Left kidney (tissue), 2 donors: ENCODE results near the gene CHRNA4. TPM values are rescaled to one million over a fixed set of nuclear protein-coding genes. Genes with fewer than 3 reads are reported as not detected.
A peak's percentile ranks its signal among the peaks of the same experiment; 100 is the strongest.
"Not testable (repeated sequence)": the region's sequence is repeated elsewhere in the genome, so short reads cannot be mapped to it uniquely, and the experiment has no call there.

Experiments used
- DNase-seq: peaks from one replicate; pipeline ENCODE4 v3.0.0-alpha.2; 2013
- polyA plus RNA-seq: library from polyadenylated mRNA; unstranded; fragments of 120-200 nt; gene quantifications from one replicate; pipeline ENCODE4 v1.2.1, GENCODE V29; 2013; ENCODE audit not compliant: insufficient read length

CHRNA4 gene
- polyA plus RNA-seq, 1 donor: 13.3 TPM

DNA sequence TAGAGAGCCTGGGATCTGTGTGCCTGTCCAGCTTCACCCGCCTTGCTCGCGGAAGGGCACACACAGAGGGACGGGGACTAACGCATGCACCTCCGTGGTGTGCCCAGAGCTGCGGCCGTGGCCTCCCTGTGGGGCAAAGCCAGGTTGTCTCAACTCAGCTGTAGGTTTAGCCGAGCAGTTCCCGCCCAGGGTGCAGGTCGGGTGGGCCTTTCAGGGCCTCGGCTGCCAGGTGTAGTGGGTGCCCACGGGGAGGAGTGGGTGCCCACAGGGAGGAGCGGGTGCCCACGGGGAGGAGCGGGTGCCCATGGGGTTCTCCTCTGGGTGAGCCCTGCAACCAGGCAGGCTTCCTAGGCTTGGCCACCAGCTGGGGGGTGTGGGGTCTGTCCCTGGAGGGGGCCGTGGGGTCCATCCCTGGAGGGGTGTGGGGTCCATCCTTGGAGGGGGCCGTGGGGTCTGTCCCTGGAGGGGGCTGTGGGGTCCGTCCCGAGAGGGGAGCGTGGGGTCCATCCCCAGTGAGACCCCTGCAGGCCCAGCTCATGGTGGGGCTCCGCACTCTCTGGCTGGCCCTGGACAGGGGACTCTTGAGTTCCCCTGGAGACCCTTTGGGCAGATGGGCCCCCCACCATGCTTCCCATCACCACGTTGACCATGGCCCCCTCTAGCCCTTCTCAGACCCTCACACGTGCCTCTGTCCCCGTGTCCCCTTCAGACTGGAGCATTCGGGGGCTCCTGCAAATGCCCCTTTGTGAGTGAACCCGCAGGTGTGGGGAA is 37.8 kb upstream of the CHRNA4 start:
- no peak for DNase-seq

DNA sequence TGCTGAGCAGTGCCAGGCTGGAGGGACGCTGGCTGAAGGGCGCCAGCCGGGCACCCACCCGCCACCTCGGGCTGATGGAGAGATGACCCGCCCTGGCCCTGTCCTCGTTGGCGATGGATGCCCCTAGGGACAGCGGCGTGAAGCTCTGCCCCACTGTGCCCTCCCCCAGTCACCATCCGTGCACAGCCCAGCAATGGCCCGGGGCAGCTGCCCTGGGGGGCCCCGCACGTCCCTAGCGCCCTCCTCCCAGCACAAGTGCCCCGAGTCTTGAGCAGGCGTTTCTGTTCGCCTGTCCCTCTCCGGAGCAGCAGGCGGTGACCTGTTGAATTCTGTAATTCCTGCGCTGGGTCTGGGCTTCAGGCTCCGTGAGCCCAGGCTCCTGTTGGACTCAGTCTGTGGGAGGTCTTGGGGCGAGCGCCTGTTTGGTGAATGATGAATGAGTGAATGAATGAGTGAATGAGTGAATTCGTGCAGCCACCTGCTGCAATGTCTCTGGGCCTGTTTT is 36.8 kb upstream of the CHRNA4 start:
- DNase-seq: no peak

DNA sequence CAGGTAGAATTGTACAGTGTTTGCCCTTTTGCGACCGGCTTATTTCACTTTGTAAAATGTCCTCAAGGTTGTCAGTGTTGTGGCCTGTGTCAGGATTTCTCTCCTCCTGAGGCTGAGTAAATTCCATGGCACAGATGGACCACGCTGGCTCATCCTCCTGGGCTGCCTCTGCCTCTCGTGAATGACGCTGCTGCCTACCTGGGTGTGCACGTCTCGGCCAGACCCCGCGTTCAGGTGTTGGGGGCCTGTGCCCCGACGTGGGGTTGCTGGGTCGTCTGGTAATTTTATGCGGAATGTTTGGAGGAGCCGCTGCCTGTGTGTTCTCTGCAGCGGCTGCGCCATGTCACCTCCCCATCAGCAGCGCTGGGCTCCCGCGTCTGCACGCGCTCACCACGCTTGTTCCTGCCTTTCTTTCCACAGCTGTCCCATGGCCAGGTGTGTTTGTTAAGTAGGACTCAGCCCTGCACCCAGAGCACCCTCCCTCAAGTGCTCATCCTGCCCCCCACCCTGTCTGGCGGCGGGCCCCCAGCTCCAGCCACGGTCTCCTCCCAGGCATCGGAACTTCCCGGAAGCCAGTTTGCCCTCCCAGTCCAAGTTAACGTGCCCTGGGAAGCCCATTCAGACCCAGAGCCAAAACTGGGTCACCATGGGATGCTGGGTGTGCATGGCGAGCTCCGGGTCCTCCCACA is 36.1 kb upstream of the CHRNA4 start:
- no peak for DNase-seq

DNA sequence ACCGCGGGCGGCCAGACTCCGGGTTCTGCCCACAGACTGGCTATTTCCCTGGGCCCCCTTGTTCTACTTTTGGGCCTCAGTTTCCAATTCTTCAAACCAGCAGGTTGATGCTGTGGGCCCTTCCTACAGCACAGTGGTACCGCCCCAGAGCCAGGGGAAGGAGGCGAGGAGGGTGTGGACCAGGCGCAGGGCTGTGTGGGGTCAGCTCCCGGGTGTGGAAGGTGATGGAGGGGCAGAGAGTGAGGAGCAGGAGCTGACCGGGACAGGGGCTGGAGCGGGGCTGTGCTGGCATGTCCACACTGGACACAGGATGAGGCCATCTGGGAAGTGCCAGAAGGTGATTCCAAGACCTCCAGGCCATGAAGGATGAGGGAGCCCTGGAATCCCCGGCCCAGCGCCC is 35.2 kb upstream of the CHRNA4 start:
- no peak for DNase-seq

DNA sequence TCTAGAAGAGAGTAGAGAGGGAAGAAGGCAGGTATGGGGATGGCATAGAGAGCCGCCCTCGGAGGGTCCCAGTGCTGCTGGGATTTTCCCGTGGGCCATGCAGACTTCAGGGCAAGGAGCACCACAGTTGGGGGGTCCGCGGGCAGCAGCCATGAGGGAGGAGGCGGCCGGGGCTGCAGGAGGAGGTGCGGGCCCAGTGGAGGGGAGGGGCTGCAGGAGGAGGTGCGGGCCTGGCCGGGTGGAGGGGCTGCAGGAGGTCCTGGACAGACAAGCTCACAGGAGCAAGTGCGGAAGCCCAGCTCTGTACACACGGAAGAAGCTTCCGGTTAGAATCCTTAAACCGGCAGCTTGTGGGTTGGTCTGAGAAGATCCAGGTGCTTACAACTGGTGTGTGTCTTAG is 34.6 kb upstream of the CHRNA4 start:
- no peak for DNase-seq

DNA sequence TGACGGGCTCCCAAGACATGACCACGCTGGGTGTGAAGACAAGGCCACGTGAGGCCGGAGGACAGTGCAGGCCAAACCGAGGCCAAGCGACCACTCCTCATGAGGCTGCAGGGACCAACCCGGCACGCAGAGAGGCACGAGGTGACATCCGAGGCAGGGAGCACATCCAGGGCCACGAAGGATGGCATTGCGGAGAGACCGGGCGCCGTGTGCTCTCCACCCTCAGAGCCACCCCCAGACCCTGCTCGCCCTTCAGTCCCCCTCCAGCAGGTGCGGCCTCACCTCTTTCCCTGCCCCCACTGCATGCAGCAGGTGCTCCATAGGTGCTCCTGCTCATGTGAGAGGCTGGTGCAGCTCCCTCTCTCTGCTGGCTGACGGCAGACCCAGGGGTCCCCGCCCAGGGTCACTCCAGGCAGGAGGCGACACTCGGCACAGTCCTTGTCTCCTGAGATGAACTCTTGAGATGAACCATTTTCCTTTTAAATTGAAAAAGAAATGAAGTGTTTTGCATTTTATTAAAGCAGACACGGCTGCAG is 33.8 kb upstream of the CHRNA4 start:
- no peak for DNase-seq

DNA sequence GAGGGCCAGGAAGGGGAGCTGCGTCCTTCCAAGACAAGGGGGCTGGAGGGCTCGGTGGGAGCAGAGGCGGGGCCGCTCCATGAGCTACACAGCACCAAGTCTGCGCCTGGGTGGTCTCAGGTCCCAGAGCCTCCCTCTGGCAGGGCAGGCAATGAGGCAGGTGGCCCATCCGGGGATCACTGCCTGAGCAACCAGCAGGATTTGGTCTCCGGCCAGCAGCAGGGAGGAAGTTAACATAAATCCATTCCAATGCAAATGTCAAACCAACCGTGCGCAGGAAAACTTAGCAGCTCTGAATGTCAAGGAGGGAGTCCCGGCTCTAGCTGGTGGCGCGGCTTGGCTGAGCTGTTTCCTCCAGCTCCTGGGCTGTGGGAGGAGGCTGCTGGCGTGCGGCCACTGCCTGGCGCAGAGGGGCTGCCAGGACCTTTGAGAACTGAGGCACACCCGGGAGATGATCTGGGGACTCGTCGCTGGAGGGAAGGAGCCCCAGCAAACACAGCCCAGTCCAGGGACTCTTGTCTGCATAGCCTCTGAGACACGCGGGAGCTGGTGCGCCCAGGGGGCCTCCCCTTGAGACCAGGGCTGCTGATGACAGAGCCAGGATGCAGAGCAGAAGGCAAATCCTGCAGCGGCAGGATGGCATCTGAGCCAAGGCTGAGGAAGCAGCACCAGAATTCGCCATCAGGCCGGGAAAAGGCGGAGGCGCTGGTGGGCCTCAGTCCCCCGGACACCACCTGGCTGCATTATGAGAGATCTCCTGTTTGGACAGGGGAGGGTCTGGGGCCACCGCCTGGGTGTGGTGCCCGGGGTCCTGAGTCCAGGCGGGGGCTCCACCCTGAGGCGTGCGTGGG is 33.1 kb upstream of the CHRNA4 start:
- peak; percentile 83 for DNase-seq

DNA sequence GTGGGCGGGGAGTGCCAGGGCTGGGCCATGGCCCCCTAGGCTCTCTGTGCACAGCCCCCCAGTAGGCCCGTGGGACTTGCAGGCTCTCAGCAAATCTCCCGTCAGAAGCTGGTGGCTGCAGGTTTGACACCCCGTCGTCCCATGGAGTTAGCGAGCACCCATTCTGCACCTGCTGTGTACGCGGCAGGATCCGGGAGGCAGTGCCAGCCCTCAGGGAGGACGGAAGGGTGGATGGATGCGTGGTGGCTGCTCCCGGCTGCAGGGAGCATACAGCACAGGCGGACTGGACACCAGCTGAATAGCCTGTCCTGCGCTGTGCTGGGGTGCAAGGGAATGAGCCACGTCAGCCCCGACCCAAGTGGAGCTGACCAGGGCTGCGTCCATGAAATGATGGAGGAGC is 32.4 kb upstream of the CHRNA4 start:
- DNase-seq: no peak

DNA sequence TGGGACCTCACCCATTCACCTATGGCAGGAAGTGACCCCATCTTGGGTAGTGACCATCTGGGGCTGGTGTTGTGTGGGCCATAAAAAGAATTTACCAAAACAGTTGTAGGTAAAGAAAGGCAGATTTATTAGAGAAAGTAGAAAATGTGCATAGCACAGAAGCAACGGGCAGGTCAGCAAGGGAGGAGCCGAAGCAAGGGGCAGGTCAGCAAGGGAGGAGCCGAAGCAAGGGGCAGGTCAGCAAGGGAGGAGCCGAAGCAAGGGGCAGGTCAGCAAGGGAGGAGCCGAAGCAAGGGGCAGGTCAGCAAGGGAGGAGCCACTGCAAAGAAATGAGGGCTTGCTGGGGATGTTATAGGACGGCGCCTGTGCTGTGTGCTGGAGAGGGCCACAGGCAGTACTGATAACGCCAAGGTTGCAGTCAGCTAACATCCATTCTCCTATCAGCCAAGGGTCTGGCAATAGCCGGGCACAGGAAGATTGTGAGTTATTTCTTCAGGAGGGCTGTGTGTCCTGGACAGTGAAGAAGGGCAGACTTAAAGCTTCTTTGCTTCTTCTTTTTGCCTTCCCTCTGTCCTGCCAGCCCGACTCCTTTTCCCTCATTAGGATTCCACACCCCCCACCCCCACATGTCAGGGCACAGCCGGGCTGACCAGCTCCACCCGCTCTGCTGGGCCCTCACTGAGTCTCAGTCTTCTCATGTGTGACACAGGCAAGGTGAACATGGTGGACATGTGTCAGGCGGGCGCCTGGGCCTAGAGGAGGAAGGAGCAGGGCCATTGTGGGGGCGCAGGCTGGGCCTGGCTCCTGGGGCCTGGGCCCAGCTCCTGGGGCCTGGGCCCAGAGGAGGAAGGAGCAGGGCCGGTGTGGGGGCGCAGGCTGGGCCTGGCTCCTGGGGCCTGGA is 31.6 kb upstream of the CHRNA4 start:
- no peak for DNase-seq

DNA sequence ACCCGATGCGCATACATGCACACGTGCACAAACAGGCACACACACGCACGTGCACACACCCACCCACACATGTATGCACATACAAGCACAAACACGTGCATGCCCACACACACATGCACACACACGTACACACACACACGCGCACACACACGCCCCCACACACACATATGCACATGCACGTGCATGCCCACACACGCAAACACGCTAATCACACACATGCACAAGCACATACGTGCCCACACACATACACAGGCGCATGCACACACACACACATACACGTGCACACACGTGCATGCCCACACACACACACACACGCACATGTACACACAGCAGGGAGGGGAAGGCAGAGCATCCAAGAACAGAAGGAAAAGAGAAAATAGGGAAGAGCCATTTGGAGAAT is 26.8 kb upstream of the CHRNA4 start:
- DNase-seq: no peak

DNA sequence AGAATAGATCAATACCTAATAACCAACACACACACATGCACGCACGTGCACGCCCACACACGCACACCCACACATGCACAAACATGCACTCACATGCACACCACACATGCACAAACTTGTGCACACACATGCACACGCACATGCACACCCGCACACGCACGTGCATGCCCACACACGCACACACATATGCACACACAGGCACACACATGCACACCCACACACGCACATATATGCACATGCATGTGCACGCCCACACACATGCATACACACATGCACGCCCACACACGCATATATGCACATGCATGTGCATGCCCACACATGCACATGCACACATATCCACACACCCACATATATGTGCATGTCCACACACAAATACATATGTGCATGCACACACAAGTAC is 26.2 kb upstream of the CHRNA4 start:
- no peak for DNase-seq

DNA sequence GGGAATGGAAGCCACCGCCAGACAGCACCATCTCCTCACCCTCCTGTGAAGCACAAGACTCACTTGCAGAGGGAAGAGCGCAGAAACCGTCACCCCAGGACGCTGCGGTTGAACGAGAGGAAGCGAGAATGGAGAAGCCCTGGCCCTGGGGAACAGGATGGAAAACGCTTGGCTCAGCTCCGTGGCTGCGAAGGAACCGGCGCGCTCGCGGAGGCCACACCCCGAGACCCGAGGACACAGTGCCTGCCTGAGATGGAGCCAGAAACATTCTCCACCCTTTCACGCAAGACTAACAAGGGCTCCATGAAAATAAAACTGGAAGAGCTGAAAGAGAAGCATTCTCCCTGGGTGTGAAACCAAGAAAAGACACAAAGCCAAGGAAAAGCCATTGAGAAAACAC is 25.3 kb upstream of the CHRNA4 start:
- DNase-seq: no peak

DNA sequence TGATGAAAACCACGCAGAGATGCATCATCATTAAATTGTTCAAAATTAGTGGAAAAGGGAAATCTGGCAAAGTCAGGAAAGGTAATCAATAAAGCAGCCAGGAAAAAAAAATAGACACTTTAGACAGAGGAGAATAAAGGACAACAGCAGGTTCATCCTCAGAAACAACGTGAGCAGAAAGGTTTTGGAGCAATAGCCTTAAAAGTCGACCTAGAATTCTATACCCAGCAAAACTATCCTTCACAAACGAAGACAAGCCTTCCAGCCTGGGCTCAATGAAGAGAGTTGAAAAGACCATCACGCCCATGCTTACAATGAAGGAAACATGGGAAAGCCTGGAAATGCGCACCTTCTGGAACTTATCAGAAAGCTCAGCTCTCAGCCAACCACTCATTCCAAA is 24.7 kb upstream of the CHRNA4 start:
- DNase-seq: no peak

DNA sequence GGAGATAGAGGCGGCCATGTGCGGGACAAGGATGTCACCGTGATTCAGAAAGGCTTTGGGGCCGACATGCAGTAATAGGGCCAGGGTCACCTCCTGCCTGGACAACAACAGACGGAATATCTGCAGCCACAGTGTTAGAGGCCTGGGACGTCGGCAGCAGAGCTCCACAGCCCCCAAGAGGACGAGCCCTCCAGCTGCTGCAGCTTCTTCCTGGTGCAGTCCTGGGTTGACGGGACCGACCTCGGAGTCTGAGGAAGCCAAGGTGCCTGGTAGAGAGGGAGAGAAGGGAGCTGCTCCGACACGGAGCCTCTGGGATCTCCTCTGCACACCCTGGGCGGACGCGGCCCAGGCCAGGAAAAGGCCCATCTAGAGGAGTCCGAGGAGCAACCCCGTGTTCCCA is 23.2 kb upstream of the CHRNA4 start:
- no peak for DNase-seq

DNA sequence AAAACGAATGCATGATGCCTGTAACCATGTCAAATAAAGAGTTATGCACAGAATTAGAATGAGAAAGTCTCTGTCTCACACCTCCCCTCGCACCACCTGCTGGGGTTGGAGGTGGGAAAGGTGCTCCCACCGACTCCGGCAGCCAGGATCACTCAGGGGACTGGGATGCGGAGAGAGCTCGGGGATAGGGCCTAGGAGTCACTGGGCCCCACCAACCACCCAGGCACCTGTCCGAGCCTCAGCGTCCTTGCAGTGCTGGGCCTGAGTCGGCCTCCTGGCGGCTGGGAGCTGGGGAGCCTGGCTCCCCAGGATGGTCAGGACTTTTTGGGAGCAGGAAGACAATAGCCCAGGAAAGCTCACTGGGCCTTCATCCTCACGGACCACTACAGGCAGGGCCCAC is 22.4 kb upstream of the CHRNA4 start:
- no peak for DNase-seq

DNA sequence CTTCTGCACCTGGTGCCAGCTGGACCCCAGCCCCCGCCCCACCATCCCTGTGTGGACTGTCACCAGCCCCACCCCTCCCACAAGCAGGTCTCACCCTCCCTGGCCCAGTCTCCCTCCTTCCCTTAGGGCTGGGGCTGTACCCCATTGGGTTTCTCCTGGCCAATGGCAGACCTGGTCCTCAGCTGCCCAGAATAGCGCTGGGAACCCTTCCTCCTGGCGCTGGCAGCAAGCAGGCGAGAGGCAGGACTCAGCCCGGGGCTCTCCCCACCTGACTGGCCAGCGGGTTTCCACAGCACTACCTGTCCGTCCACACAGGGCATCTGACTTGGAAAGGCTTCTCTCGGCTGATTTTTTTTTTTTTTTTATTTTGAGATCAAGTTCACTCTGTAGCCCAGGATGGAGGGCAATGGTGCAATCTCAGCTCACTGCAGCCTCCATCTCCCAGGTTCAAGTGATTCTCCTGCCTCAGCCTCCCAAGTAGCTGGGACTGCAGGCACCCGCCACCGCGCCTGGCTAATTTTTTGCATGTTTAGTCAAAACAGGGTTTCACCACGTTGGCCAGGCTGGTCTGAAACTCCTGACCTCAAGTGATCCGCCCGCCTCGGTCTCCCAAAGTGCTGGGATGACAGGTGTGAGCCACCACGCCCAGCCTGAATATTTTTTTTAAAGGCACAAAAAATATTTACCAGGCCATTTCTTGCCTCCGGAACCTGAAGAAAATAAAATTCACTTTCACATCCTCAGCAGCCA is 21.6 kb upstream of the CHRNA4 start:
- DNase-seq: no peak

DNA sequence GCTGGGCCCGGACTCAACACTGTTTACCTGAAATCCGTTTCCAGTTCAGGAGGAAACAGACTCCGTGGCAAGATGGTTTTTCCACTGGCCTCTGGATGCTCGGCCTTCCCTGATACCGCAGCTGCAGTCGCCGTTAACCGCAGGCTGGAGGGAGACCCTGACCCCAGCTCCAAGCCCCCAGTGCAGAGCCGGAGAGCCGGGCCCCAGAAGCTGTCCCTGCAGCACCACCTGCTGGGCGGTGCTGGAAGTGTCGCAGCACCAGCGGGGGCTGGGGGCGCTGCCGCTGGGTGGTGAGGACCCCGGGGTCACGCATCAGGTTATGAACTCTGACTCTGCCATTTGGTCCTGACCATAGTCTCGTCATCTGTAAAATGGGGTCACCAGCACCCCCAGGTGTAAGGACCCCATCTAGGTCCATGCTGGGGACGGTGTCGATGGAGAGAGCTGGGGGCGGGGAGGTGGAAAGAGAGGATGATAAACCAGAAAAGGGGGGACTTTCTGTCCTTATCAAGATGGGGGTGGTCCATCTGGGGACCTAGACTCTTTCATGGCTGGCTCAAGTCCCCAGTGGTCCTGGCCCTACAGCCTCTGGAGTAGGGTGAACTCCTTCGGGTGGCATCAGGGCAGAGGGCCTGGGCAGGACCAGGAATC is 20.8 kb upstream of the CHRNA4 start:
- no peak for DNase-seq

DNA sequence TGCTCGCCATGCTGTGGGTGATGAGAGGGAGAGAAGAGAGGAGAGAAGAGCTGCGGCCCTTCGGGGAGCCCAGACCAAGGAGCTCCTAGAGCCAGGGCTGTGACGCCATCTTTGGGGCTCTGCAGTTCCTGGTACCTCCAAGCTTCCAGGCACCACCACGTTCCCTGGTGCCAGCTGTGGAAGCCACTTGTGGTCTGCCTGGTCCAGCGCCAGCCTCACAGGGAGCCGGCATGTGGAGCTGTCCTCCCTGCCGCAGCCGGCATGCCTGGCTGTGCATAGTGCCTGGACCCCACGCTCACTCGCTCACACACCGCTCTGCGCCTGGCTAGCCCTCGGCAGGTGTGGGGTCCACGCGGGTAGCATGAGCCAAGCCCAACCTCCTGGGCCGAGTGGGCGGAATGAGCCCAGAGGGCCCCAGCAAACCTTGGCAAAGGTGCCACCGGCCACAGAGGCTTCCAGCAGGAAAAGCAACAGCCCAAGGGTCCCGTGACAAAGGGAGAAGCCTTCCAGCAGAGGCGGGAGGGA is 19.3 kb upstream of the CHRNA4 start:
- no peak for DNase-seq

DNA sequence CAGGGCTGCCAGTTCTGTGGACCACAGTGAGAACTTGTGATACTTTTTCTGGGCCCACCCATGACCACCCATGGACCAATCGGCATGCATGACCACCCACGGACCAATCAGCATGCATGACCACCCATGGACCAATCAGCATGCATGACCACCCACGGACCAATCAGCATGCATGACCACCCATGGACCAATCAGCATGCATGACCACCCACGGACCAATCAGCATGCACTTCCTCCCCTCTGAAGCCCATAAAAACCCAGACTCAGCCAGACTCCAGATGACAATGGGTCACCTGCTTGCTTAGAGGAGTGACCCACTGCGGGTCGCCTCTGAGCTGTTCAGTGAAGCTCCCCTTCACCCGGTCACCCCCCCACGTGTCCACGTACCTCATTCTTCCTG is 18.7 kb upstream of the CHRNA4 start:
- DNase-seq: not testable (repeated sequence)

DNA sequence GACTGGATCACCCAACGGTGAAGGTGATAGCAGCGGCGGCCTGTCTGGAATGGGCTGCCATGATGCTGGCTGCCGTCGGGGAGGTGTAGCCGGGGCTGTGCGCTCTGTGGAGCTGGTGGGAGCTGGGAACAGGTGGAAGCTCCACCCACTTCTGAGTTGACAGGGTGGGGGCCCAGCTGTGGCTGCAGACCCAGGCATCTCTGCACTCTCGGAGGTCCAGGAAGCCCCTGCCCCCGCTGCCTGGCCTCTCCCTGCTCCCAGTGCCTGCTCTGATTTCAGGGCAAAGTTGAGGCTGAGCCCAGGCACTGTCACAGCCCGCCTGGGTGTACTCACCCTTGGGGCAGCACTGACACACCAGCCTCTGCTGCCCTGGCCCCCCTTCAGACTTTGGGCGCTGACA is 18.1 kb upstream of the CHRNA4 start:
- no peak for DNase-seq
